Panc1 (cell line): ENCODE measurements around the gene CERS5.

Experiments used
- POLR2AphosphoS5 ChIP-seq: IDR thresholded peaks from 2 replicates; pipeline ENCODE4 v1.6.1; 2012; ENCODE audit warnings: mild to moderate bottlenecking, low read depth, low read length, moderate library complexity
- TF ChIP-seq, protein P1 (sequence below): fragments of 450-650 bp; IDR thresholded peaks from 2 replicates; pipeline ENCODE4 v1.5.1; 2017; ENCODE audit warnings: mild to moderate bottlenecking
- TF ChIP-seq, protein P2 (sequence below), 2 experiments: IDR thresholded peaks; 2 replicates each; pipeline ENCODE4 v1.6.1; 2011 to 2012; ENCODE audit warnings: low read depth in 2 of 2, control low read depth in 1 of 2, low read length in 1 of 2, mild to moderate bottlenecking in 1 of 2, moderate library complexity in 1 of 2; ENCODE audit not compliant: insufficient read depth in 1 of 2

DNA sequence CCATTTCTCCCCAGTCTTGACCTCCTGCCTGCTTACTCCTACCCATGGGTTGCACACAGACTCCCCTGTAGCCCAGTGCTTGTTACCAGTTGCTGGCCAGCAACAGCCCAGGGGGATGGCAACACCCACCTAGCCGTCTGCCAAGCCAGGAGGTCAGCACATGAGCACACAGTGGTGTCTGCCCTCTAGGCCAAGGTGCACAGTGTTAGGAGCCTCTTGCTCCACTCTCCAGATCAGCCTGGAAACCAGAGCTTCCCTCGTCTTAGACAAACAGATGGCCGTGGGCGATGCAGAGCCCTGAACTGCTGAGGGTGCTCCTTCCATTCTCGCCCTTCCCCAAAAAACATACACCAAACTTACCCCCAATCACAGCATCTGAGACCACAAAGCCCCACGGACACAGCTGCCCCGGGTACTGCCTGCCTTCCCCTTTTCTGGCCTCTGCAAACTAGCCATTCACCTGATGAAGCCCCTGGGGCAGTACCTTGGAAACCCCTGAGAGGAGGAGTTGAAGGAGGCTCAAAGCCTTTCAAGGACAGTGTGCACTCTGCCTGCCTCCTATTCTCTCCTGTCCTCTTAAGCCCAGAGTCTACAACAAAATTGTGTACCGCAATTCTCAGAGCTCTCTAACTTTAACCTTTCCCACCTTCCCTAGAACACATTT is 64.4 kb downstream of the CERS5 start:
- 0 out of 2 replicates have a peak, but pooled peaks have one; percentile 13 for TF ChIP-seq POLR2AphosphoS5
- TF ChIP-seq, protein P1, sequence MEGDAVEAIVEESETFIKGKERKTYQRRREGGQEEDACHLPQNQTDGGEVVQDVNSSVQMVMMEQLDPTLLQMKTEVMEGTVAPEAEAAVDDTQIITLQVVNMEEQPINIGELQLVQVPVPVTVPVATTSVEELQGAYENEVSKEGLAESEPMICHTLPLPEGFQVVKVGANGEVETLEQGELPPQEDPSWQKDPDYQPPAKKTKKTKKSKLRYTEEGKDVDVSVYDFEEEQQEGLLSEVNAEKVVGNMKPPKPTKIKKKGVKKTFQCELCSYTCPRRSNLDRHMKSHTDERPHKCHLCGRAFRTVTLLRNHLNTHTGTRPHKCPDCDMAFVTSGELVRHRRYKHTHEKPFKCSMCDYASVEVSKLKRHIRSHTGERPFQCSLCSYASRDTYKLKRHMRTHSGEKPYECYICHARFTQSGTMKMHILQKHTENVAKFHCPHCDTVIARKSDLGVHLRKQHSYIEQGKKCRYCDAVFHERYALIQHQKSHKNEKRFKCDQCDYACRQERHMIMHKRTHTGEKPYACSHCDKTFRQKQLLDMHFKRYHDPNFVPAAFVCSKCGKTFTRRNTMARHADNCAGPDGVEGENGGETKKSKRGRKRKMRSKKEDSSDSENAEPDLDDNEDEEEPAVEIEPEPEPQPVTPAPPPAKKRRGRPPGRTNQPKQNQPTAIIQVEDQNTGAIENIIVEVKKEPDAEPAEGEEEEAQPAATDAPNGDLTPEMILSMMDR, result no peak
- TF ChIP-seq, protein P2, sequence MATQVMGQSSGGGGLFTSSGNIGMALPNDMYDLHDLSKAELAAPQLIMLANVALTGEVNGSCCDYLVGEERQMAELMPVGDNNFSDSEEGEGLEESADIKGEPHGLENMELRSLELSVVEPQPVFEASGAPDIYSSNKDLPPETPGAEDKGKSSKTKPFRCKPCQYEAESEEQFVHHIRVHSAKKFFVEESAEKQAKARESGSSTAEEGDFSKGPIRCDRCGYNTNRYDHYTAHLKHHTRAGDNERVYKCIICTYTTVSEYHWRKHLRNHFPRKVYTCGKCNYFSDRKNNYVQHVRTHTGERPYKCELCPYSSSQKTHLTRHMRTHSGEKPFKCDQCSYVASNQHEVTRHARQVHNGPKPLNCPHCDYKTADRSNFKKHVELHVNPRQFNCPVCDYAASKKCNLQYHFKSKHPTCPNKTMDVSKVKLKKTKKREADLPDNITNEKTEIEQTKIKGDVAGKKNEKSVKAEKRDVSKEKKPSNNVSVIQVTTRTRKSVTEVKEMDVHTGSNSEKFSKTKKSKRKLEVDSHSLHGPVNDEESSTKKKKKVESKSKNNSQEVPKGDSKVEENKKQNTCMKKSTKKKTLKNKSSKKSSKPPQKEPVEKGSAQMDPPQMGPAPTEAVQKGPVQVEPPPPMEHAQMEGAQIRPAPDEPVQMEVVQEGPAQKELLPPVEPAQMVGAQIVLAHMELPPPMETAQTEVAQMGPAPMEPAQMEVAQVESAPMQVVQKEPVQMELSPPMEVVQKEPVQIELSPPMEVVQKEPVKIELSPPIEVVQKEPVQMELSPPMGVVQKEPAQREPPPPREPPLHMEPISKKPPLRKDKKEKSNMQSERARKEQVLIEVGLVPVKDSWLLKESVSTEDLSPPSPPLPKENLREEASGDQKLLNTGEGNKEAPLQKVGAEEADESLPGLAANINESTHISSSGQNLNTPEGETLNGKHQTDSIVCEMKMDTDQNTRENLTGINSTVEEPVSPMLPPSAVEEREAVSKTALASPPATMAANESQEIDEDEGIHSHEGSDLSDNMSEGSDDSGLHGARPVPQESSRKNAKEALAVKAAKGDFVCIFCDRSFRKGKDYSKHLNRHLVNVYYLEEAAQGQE (IDR thresholded peaks at IDR 0.05; ENCODE audit: insufficient read depth in 1 of 2, low read depth in 2 of 2, low read length in 1 of 2), result no peak
